HK-2 (cell line): ENCODE results near the gene SPHK1.

Source experiments
- DNase-seq: peaks from one replicate; pipeline ENCODE4 v3.0.0-alpha.2; 2018; ENCODE audit not compliant: unreplicated experiment

SPHK1 gene

GRCh38 chr17:76433693-76434092, 49.3 kb downstream of the SPHK1 start:
- no peak for DNase-seq

- no peak for DNase-seq
These were observed 50.5 kb downstream of the SPHK1 start for GRCh38 chr17:76434870-76435269.

- DNase-seq = no peak
These were observed 51.3 kb downstream of the SPHK1 start for GRCh38 chr17:76435751-76436150.
